HG02610 (cell line): Measurements from ENCODE around the gene PRKAG2.

Source experiments
- ATAC-seq: cut with Tn5 transposase; IDR thresholded peaks from one replicate; pipeline ENCODE4 v1.9.1; 2021; ENCODE audit warnings: mild to moderate bottlenecking, moderate library complexity; ENCODE audit not compliant: unreplicated experiment

Gene PRKAG2

GRCh38 chr7:151603951-151604350, 273.0 kb downstream of the PRKAG2 start:
- ATAC-seq: no peak

DNA sequence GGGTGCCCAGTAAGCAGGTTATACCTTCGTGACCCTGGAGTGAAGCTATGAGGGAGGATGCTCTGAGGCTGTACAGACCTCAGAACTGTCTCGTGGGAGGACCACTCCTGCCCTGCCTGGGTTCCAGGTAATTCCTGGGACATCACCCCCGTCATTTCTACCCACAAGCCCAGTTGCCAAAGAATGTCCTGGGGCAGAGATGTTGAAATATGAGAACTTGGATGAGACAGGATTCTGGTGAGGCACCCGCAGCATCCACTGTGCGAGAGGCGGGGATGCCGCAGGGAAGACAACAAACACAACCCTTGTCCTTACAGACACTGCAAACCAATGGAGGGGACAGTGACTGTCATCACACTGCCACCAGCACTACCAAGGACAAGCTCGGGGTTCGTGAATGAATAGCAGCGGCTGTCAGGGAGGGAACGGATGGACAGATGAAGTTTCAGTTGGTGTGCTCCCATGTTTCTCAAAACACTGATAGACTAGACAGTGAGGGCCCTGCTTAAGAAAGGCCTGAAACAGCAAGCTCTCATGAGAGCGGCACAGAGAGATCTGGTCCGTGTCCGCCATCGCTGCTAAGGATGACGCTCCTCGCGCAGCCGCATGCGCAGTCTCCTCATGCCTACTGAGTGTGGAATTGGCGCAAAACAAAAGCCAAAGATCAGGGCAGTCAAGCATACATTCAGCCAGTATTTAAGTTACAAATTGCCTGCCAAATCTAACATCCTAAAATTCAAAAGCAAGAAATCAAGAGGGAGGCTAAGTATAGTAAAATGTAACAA, 275.2 kb downstream of the PRKAG2 start:
- no peak for ATAC-seq

GRCh38 chr7:151600331-151600730, 276.6 kb downstream of the PRKAG2 start:
- ATAC-seq: no peak

DNA sequence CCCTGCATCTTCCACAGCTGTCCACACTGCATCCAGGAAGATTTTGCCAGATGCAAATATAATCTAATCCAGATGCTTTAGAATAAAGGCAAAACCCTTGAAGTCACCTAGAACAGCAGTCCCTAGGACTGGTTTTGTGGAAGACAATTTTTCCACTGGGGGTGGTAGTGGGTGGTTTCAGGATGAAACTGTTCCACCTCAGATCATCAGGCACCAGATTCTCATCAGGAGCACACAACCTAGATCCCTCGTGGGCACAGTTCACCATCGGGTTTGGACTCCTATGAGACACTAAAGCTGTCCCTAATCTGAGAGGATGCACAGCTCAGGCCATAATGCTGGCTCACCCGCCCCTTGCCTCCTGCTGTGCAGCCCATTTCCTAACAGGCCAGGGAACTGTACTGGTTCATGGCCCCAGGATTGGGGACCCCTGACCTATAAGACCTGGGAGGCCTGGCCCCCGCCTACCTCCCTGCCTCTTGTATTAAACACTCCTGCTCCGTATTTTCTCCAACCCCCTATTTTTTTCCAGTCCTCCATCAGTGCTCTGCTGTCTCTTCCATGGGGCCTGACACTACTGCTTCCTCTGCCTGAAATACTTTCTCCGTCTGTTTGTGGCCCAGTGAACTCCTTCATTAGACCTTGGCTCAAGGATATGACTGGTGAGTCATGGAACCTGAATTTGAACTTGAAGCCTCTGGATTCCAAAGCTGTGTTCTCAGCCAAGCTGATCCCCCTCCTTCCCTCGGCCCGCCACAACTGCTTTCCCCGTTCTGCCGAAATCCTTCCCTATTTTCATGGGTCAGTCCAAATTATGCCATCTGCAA, 277.3 kb downstream of the PRKAG2 start:
- ATAC-seq: no peak

GRCh38 chr7:151597541-151598444, 279.1 kb downstream of the PRKAG2 start:
- no peak for ATAC-seq

DNA sequence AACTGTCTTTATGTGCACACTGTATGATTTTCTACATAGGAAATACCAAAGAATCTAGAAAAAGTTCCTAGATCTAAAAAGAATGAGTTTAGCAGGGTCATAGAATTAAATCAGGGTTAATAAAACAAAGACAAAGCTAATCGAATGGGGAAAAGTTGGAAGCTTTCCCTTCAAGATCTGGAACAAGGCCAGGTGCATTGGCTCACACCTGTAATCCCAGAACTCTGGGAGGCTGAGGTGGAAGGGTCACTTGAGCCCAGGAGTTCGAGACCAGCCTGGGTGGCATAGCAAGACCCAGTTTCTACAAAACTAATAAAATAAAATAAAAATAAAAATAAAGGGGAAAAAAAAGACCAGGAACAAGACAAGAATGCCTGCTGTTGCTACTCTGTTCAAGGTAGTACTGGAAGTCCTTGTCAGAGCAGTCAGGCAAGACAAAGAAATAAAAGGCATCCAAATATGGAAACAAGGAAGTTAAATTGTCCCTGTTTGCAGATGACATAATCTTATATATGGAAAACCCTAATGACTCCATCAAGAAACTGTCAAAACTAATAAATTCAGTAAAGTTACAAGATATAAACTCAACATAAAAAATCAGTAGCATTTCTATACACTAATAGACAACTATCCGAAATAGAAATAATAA, 281.1 kb downstream of the PRKAG2 start:
- no peak for ATAC-seq

DNA sequence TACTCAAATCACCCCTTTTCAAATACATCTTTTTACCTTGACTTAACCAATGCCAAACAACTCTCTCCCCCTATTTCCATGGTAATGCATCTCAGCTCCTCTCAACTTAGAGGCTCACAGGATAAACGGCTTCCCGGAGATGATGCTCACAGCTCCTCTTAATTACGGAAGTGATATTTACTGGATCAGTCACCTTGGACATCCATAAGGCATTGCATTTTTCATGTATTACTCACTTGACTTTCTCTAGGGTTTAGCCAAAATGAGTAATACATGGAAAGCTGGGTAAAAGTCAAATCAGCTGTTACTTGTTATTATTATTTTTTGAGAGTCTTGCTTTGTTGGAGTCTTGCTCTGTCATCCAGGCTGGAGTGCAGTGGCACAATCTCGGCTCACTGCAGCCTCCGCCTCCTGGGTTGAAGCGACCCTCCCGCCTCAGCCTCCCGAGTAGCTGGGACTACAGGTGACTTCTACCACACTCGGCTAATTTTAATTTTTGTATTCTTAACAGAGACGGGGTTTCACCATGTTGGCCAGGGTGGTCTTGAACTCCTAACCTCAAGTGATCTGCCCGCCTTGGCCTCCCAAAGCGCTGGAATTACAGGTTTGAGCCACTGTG, 283.9 kb downstream of the PRKAG2 start:
- no peak for ATAC-seq

GRCh38 chr7:151592330-151592729, 284.6 kb downstream of the PRKAG2 start:
- no peak for ATAC-seq

DNA sequence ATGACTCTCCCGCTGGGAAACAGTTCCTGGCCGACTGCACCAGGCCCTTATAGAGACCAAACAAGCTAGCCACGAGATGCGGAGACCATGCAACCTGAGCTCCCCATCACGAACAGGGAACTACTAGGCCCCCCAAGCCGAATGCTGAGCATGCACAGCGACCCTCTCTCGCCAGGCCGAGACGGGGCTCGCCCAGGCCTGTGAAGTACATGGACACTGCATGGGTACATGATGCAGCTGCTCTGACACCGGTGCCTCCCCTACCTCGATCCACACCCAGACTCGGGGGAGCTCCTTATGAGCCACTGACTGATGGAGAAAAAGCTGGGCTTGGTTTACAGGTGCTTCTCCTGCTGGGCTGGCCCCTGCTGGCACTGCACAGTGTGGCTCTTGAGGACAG, 285.0 kb downstream of the PRKAG2 start:
- no peak for ATAC-seq

DNA sequence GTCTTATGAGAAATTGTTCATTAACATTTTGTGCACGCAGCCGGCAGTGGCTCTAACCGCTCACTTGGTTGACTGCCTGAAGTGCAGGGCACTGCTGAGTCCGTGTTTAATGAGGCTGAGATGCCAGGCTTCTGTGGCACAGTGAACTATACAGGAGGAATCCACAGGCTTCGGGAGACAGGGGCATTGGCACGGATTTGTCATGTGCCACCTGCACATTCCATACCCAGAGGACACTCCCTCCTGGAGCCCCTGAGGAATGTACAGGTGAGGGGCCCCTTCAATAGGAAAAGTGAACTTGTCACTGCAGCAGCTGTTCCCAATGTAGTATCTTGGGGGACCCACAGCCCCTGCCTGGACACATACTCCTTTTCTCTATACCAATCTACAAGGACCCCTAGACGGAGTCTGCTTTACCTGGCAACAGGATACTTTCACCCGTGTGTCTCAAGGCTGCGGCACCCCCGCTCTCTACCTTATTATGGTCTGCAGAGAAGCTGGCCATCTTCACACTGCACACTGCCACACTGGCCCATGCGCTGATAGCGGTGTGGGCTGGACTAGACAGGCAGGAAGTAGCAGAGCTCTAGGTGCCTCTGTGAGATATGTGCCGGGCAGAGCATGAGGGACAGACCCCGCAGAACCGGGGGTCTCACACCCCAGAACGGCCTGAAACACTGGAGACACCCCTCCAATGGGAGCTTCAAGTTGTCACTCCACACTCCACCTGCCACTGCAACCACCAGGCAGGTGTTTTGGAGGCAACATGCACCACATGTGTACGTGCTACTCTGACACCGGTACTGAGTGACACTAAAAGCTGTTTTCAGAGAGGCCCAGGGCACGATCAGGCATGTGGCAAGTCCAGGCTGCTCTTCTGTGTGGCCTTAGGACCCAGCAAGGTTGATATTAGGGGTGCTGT, 285.8 kb downstream of the PRKAG2 start:
- no peak for ATAC-seq

- no peak for ATAC-seq
Measured at GRCh38 chr7:151590071-151590849, 286.7 kb downstream of the PRKAG2 start.

DNA sequence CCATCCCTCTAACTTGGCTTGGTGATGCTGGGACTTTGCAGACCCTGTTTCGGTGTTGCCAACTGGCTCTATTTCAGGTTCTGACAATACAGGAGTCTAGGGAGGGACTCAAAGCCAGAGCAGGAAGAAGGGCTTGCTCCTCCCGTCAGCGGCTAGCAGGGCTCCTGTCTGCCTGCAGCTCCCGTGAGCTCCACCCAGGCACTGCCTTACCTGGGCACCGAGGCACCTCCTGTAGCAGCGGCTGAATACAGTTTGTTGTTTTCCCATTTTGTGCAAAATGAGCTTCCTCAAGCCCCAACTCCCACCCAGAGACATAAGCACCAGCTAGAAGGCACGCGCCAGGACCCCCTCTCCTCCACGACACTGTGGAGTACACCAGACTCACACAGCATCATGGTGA, 287.9 kb downstream of the PRKAG2 start:
- no peak for ATAC-seq

- no peak for ATAC-seq
Measured at GRCh38 chr7:151586531-151587260, 290.2 kb downstream of the PRKAG2 start.

DNA sequence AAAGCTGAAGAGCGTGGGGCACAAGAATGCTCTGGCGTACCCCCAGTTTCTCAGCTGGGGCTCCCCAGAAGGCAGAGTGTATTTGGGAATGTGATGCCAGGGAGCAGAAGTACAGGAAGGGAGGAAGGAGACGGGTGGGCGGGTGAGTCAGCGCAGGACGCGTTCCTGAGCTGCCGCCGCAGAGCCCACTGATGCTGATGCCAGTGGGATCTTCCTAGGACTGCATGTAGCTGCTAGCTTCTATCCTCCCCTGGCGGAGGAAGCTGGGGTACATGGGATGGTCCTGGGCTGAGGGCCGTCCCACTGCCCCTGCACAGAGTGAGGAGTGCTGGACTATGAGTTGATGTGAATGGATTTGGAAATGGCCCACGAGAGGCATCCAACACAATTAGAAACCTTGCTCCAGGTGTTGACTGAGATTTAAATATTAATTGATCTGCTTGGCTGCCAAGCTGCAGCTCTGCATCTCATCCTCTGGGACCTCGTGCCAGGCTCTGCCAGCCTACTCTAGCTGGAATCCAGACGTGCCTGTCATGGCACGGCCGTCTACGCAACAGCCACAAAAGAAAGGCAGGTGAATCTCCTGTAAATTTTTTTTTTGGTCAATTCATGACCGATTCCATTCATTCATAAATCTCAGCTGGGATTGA, 291.0 kb downstream of the PRKAG2 start:
- ATAC-seq: no peak

DNA sequence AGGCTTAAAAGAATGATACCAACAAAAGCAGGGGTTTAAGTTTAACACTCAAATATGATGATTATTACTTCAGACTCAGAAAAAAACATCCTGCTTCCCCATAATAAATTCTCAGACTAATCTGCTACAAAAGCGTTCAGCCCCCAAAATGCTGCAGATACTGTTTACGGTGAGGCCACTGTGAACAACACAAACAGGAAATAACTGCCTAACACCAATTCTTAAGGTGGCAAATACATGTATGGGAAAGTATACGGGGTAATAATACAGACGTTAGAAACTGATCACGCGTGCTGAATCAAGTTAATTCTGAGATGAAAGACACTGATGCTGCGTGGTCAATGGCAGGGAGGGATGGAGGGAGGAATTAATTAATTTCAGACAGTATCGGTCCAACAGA, 295.2 kb downstream of the PRKAG2 start:
- ATAC-seq: no peak

- no peak for ATAC-seq
Measured at GRCh38 chr7:151579644-151580043, 297.3 kb downstream of the PRKAG2 start.

DNA sequence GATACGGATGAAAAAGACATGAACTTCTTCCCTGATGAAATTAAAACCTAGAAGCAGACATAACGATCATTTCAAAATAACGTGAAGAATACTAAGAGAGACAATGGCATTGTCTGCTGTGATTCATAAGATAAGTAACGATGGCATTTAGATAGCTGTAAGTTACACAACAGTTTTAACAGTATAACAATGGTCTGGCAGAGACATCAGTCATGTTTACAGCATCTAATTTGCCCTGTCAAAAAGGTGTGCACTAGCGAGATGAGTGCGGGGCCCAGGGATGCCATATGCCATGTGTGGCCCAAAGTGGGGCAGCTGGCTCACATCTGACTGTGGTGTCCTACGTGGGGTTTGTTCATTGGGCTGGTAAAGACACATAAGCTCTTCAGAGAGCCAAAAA, 301.5 kb downstream of the PRKAG2 start:
- ATAC-seq: no peak
